IMR-90 (cell line): ENCODE data around the gene GPC5.

Source experiments
- BHLHE40 ChIP-seq: fragments of 150-350 bp; IDR thresholded peaks from 2 replicates; pipeline ENCODE4 v1.6.1; 2016; ENCODE audit warnings: mild to moderate bottlenecking, low read depth, low read length
- CEBPB ChIP-seq: IDR thresholded peaks from 2 replicates; pipeline ENCODE4 v1.6.1; 2012; ENCODE audit warnings: low read depth, low read length, improper control_type of control experiment
- MAZ ChIP-seq: IDR thresholded peaks from 2 replicates; pipeline ENCODE4 v1.6.1; 2012; ENCODE audit warnings: low read depth, mild to moderate bottlenecking, low read length, improper control_type of control experiment, moderate library complexity, borderline replicate concordance
- POLR2A ChIP-seq: IDR thresholded peaks from 2 replicates; pipeline ENCODE4 v1.6.1; 2012; ENCODE audit warnings: mild to moderate bottlenecking, low read depth, low read length
- RAD21 ChIP-seq: IDR thresholded peaks from 2 replicates; pipeline ENCODE4 v1.6.1; 2012; ENCODE audit warnings: low read length, improper control_type of control experiment
- RCOR1 ChIP-seq: IDR thresholded peaks from 2 replicates; pipeline ENCODE4 v1.6.1; 2012; ENCODE audit warnings: mild to moderate bottlenecking, low read length, improper control_type of control experiment; ENCODE audit not compliant: insufficient replicate concordance
- RFX5 ChIP-seq: IDR thresholded peaks from 2 replicates; pipeline ENCODE4 v1.8.0; 2012; ENCODE audit warnings: low read depth, mild to moderate bottlenecking, low read length, moderate library complexity
- SMC3 ChIP-seq: fragments of 150-350 bp; IDR thresholded peaks from 2 replicates; pipeline ENCODE4 v1.6.1; 2016; ENCODE audit warnings: low read depth, mild to moderate bottlenecking, antibody characterized with exemption, low read length, moderate library complexity
- TF ChIP-seq, protein P1 (sequence below): conservative IDR thresholded peaks from 2 replicates; pipeline ENCODE4 v1.5.1; 2012; ENCODE audit warnings: mild to moderate bottlenecking, low read depth, low read length, improper control_type of control experiment

DNA sequence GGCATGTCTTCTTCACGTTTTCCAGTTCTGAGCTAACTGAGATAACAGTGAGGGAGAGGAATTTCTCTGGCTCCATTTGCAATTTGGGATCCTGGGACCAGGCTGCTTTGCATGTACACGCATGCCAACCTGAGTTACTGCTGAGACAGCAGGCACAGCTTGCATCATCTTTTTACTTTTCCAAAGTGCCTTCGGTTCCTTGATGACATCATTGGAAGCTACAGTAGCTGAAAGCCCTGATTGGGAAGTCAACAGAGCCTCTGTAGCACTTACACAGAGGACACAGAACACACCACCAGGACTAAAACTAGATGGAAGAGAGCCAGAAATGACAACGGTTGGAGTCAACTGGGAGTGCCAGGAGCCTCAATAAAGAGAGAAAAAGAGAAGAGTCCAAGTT, 1429.1 kb downstream of the GPC5 start:
- no peak for TF ChIP-seq POLR2A
- TF ChIP-seq, protein P1, sequence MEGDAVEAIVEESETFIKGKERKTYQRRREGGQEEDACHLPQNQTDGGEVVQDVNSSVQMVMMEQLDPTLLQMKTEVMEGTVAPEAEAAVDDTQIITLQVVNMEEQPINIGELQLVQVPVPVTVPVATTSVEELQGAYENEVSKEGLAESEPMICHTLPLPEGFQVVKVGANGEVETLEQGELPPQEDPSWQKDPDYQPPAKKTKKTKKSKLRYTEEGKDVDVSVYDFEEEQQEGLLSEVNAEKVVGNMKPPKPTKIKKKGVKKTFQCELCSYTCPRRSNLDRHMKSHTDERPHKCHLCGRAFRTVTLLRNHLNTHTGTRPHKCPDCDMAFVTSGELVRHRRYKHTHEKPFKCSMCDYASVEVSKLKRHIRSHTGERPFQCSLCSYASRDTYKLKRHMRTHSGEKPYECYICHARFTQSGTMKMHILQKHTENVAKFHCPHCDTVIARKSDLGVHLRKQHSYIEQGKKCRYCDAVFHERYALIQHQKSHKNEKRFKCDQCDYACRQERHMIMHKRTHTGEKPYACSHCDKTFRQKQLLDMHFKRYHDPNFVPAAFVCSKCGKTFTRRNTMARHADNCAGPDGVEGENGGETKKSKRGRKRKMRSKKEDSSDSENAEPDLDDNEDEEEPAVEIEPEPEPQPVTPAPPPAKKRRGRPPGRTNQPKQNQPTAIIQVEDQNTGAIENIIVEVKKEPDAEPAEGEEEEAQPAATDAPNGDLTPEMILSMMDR: no peak
- no peak for TF ChIP-seq RFX5
- TF ChIP-seq BHLHE40: no peak
- TF ChIP-seq RAD21: no peak
- TF ChIP-seq MAZ: no peak
- no peak for TF ChIP-seq CEBPB
- no peak for TF ChIP-seq RCOR1
- no peak for TF ChIP-seq SMC3
